H1 (cell line): ENCODE data around the gene DPF3. TPM values are rescaled to one million over a fixed set of nuclear protein-coding genes. Genes with fewer than 3 reads are reported as not detected.
A peak's percentile ranks its signal among the peaks of the same experiment; 100 is the strongest.

Experiments
- CTCF ChIA-PET: fragments of 300-600 bp; sonication (Branson Sonifier 250); formaldehyde crosslinking; loops from one replicate; lab custom pipeline; 2021; ENCODE audit not compliant: partially characterized antibody; lab: Charles Lee
- POLR2A ChIA-PET: fragments of 300-600 bp; sonication (Branson Sonifier 250); formaldehyde crosslinking; loops from one replicate; lab custom pipeline; 2021; ENCODE audit warnings: inconsistent platforms; ENCODE audit not compliant: partially characterized antibody; lab: Charles Lee
- DNase-seq, 2 experiments: peaks; one replicate each; pipeline versions ENCODE4 v3.0.0 to v3.0.0-alpha.2; 2010 to 2022; ENCODE audit warnings: low spot score in 2 of 2, low read depth in 1 of 2, mixed read lengths in 1 of 2
- FAIRE-seq: peaks from 2 replicates; lab custom pipeline; 2011; peaks lifted over from hg19 to GRCh38; lab: Jason Lieb, UNC
- H2AFZ ChIP-seq: 2 replicates; pipeline ENCODE4 v1.8.1; 2012; ENCODE audit warnings: low read length, inconsistent platforms
- H2AK5ac ChIP-seq: 2 replicates; pipeline ENCODE4 v1.6.1; 2013; ENCODE audit warnings: low read depth, low read length
- H2BK120ac ChIP-seq: replicated peaks from 2 replicates; pipeline ENCODE3; 2013; ENCODE audit warnings: low read depth, low read length, inconsistent platforms
- H2BK12ac ChIP-seq: 2 replicates; pipeline ENCODE4 v1.6.1; 2013; ENCODE audit warnings: low read depth, low read length
- H2BK15ac ChIP-seq: 2 replicates; pipeline ENCODE4 v1.6.1; 2013; ENCODE audit warnings: low read length
- H2BK20ac ChIP-seq: 2 replicates; pipeline ENCODE4 v1.6.1; 2013; ENCODE audit warnings: low read length
- H2BK5ac ChIP-seq: 2 replicates; pipeline ENCODE4 v1.6.1; 2013; ENCODE audit warnings: low read depth, low read length
- H3K14ac ChIP-seq: 2 replicates; pipeline ENCODE4 v1.6.1; 2013; ENCODE audit warnings: inconsistent platforms; ENCODE audit not compliant: insufficient read length
- H3K18ac ChIP-seq: 2 replicates; pipeline ENCODE4 v1.6.1; 2013; ENCODE audit warnings: low read length; ENCODE audit errors: extremely low read depth
- H3K23ac ChIP-seq: 2 replicates; pipeline ENCODE4 v1.6.1; 2013; ENCODE audit warnings: inconsistent platforms; ENCODE audit not compliant: insufficient read length
- H3K23me2 ChIP-seq: 2 replicates; pipeline ENCODE4 v1.6.1; 2013; ENCODE audit warnings: low read depth, low read length
- H3K27ac ChIP-seq: 2 replicates; pipeline ENCODE4 v1.6.1; 2011; ENCODE audit warnings: low read depth, low read length, inconsistent platforms
- H3K27me3 ChIP-seq, 4 experiments: replicated peaks in 1 of 4; 1 replicate in 1 of 4; 2 replicates in 3 of 4; pipeline versions ENCODE4 v1.6.1 to v1.8.1; 2011 to 2013; ENCODE audit warnings: low read length in 3 of 4, mild to moderate bottlenecking in 3 of 4, inconsistent platforms in 2 of 4, mixed read lengths in 2 of 4, moderate library complexity in 1 of 4; ENCODE audit not compliant: control insufficient read depth in 3 of 4, insufficient read depth in 3 of 4; ENCODE audit errors: extremely low read depth in 1 of 4
- H3K36me3 ChIP-seq, 4 experiments: 2 replicates each; pipeline versions ENCODE4 v1.6.1 to v1.8.1; 2011 to 2013; ENCODE audit warnings: mild to moderate bottlenecking in 4 of 4, low read length in 3 of 4, moderate library complexity in 2 of 4, control low read depth in 1 of 4, inconsistent platforms in 1 of 4; ENCODE audit not compliant: insufficient read depth in 4 of 4, control insufficient read depth in 2 of 4
- H3K4ac ChIP-seq: replicated peaks from 2 replicates; pipeline ENCODE3; 2013; ENCODE audit warnings: low read length, low read depth, mixed read lengths, inconsistent platforms; ENCODE audit not compliant: insufficient read length
- H3K4me1 ChIP-seq, 4 experiments: replicated peaks in 1 of 4; 1 replicate in 1 of 4; 2 replicates in 3 of 4; pipeline versions ENCODE4 v1.6.1 to v1.8.1; 2011 to 2013; ENCODE audit warnings: low read length in 3 of 4, inconsistent platforms in 2 of 4, mixed read lengths in 1 of 4; ENCODE audit not compliant: insufficient read depth in 4 of 4, control insufficient read depth in 3 of 4
- H3K4me2 ChIP-seq, 2 experiments: 2 replicates each; pipeline versions ENCODE4 v1.6.1 to v1.8.1; 2011 to 2013; ENCODE audit warnings: low read depth in 2 of 2, low read length in 2 of 2, control low read depth in 1 of 2, inconsistent platforms in 1 of 2, mild to moderate bottlenecking in 1 of 2; ENCODE audit not compliant: insufficient read depth in 1 of 2
- H3K4me3 ChIP-seq, 4 experiments: fragments of 200-600, 300-600 bp in 1 of 4; sonication (generic), shearing (Covaris generic), sonication (Bioruptor Twin) in 1 of 4; 2 replicates each; pipeline versions ENCODE4 v1.5.1 to v1.8.1; 2011 to 2016; ENCODE audit warnings: low read length in 4 of 4, low read depth in 3 of 4, control low read depth in 2 of 4, inconsistent platforms in 2 of 4, mild to moderate bottlenecking in 2 of 4, mixed read lengths in 1 of 4, moderate library complexity in 1 of 4; ENCODE audit not compliant: insufficient read depth in 2 of 4; ENCODE audit errors: extremely low read depth in 1 of 4
- H3K56ac ChIP-seq: replicated peaks from 2 replicates; pipeline ENCODE3; 2013; ENCODE audit warnings: low read depth, mild to moderate bottlenecking, mixed read lengths, low read length, inconsistent platforms; ENCODE audit not compliant: insufficient read length
- H3K79me1 ChIP-seq: 2 replicates; pipeline ENCODE4 v1.6.1; 2013; ENCODE audit warnings: low read depth, low read length, control low read depth
- H3K79me2 ChIP-seq, 2 experiments: 2 replicates each; pipeline versions ENCODE4 v1.6.1 to v1.8.1; 2012 to 2013; ENCODE audit warnings: low read length in 2 of 2, mild to moderate bottlenecking in 2 of 2, inconsistent platforms in 1 of 2; ENCODE audit not compliant: insufficient read depth in 2 of 2, control insufficient read depth in 1 of 2
- H3K9ac ChIP-seq, 4 experiments: replicated peaks in 1 of 4; 1 replicate in 1 of 4; 2 replicates in 3 of 4; pipeline versions ENCODE4 v1.6.1 to v1.8.1; 2011 to 2013; ENCODE audit warnings: low read depth in 3 of 4, low read length in 3 of 4, control low read depth in 2 of 4, mild to moderate bottlenecking in 2 of 4, moderate library complexity in 2 of 4, inconsistent platforms in 1 of 4; ENCODE audit errors: extremely low read depth in 1 of 4
- H3K9me3 ChIP-seq, 2 experiments: 2 replicates each; pipeline versions ENCODE4 v1.6.1 to v1.8.1; 2012 to 2013; ENCODE audit warnings: mild to moderate bottlenecking in 2 of 2, moderate library complexity in 2 of 2, control low read depth in 1 of 2, inconsistent platforms in 1 of 2, low read depth in 1 of 2, low read length in 1 of 2, mixed read lengths in 1 of 2; ENCODE audit not compliant: insufficient read depth in 2 of 2
- H4K20me1 ChIP-seq, 2 experiments: replicated peaks in 1 of 2; 2 replicates each; pipeline versions ENCODE3 to v1.8.1; 2011 to 2013; ENCODE audit warnings: inconsistent platforms in 2 of 2, low read length in 2 of 2, mild to moderate bottlenecking in 1 of 2; ENCODE audit not compliant: insufficient read depth in 2 of 2, control insufficient read depth in 1 of 2
- H4K5ac ChIP-seq: 2 replicates; pipeline ENCODE4 v1.6.1; 2013; ENCODE audit warnings: low read length, low read depth, mixed read lengths, inconsistent platforms; ENCODE audit not compliant: insufficient read length
- H4K8ac ChIP-seq: 2 replicates; pipeline ENCODE4 v1.8.0; 2013; ENCODE audit warnings: mild to moderate bottlenecking, moderate library complexity, low read length, inconsistent platforms; ENCODE audit not compliant: insufficient read depth; ENCODE audit errors: extremely low read depth
- H4K91ac ChIP-seq: replicated peaks from 2 replicates; pipeline ENCODE3; 2013; ENCODE audit warnings: low read length, mixed read lengths, inconsistent platforms; ENCODE audit not compliant: insufficient read length
- CTBP2 ChIP-seq: IDR thresholded peaks from 2 replicates; pipeline ENCODE4 v1.7.0; 2011; ENCODE audit warnings: borderline replicate concordance, mild to moderate bottlenecking, moderate library complexity, mixed read lengths, low read length; ENCODE audit not compliant: insufficient read depth, insufficient read length
- JUND ChIP-seq: IDR thresholded peaks from 2 replicates; pipeline ENCODE4 v1.6.1; 2011; ENCODE audit warnings: mild to moderate bottlenecking, improper control_type of control experiment, low read length
- MAX ChIP-seq: IDR thresholded peaks from 2 replicates; pipeline ENCODE4 v1.6.1; 2012; ENCODE audit warnings: inconsistent platforms
- RFX5 ChIP-seq: IDR thresholded peaks from 2 replicates; pipeline ENCODE4 v1.6.1; 2011; ENCODE audit warnings: low read depth, low read length, improper control_type of control experiment, borderline replicate concordance
- TAF7 ChIP-seq: optimal IDR thresholded peaks from 2 replicates; pipeline ENCODE3; 2011; ENCODE audit warnings: low read depth, mild to moderate bottlenecking, inconsistent platforms, low read length, moderate library complexity, borderline replicate concordance
- TEAD4 ChIP-seq: IDR thresholded peaks from 2 replicates; pipeline ENCODE4 v1.6.1; 2012; ENCODE audit warnings: low read depth, low read length, inconsistent platforms, mixed read lengths
- ZNF274 ChIP-seq: IDR thresholded peaks from 2 replicates; pipeline ENCODE4 v1.7.0; 2012; ENCODE audit warnings: low read length, borderline replicate concordance; ENCODE audit errors: extremely low read depth
- WGBS, 2 experiments: shearing (Covaris generic) in 1 of 2; methylation state at CpG; one replicate each; pipeline versions ENCODE4 v1.1.6 to v1.1.7; 2013 to 2015; ENCODE audit warnings: low lambda C conversion rate in 2 of 2, mixed read lengths in 2 of 2, inconsistent platforms in 1 of 2, low coverage in 1 of 2, missing lambda C conversion rate in 1 of 2; ENCODE audit not compliant: insufficient replicate concordance in 2 of 2, insufficient coverage in 1 of 2, insufficient read length in 1 of 2; ENCODE audit errors: extremely low coverage in 1 of 2, missing lambda C conversion rate in 1 of 2; 5-methylcytosine and 5-hydroxymethylcytosine counted together
- polyA plus RNA-seq, 7 experiments: library from polyadenylated mRNA; depleted of rRNA in 3 of 7; stranded (reverse) in 5 of 7; unstranded in 2 of 7; fragments of >200 nt in 5 of 7; fragments of 200-250 nt in 2 of 7; gene quantifications; 1 replicate in 5 of 7; 2 replicates in 1 of 7; 4 replicates in 1 of 7; pipeline versions ENCODE4 v1.2.1 to v1.2.3, GENCODE V29; 2011 to 2013; ENCODE audit warnings: missing spikeins in 2 of 7, mixed read lengths in 2 of 7
- total RNA-seq: library from RNA; stranded (reverse); fragmentation: NEBNext Ultra II Directional; extraction: Animal tissue kit (Norgen Biotek cat#: 25700); gene quantifications from 2 replicates; pipeline ENCODE4 v1.2.1, GENCODE V29; 2021

Gene DPF3
- total and polyA plus RNA-seq, 2 of the 8 experiments (the other 6 are each of a cell fraction or from before 2014, with no cell fraction given): 0.19 TPM; not detected in 1

GRCh38 chr14:72822946-72823611 is 70.8 kb downstream of the DPF3 start:
- Histone ChIP-seq H3K27ac (no peak overlapping the region), H3K9ac (no peak overlapping the region), H2AFZ (peak overlapping the region; percentile 22; the same call in 1 of the 2 replicates), H3K14ac (no peak overlapping the region), H4K91ac (no peak overlapping the region), H3K4ac (no peak overlapping the region), H3K4me2 (no peak overlapping the region), H3K23me2 (no peaks in the 10 kb centered on the region), H2AK5ac (no peak overlapping the region), H3K79me1 (no peaks in the 10 kb centered on the region), H3K79me2 (no peaks in the 10 kb centered on the region), H3K9me3 (0 out of 4 replicates have a peak, but pooled peaks cover 3% of the 10 kb centered on the region in 2 experiments), H3K36me3 (no peaks in the 10 kb centered on the region), H4K8ac (no peak overlapping the region), H2BK15ac (no peak overlapping the region), H3K18ac (no peak overlapping the region), H2BK12ac (no peak overlapping the region), H3K23ac (no peak overlapping the region), H2BK120ac (no peak overlapping the region), H2BK5ac (no peak overlapping the region), H3K27me3 (no peaks in the 10 kb centered on the region), H3K4me3 (no peak overlapping the region), H3K4me1 (no peaks in the 10 kb centered on the region), H3K56ac (no peak overlapping the region), H4K20me1 (no peaks in the 10 kb centered on the region), H4K5ac (no peak overlapping the region), H2BK20ac (no peak overlapping the region)
- no peak for TF ChIP-seq JUND
- no peak for TF ChIP-seq CTBP2
- TF ChIP-seq ZNF274: no peak
- no peak for TF ChIP-seq TEAD4
- no peak for TF ChIP-seq RFX5
- TF ChIP-seq TAF7: no peak
- no peak for TF ChIP-seq MAX
- DNase-seq (no peak), FAIRE-seq (no peak)
- CTCF ChIA-PET: interaction anchor here (0.7 to 2.3 kb wide), 4 partner anchors 10 to 106 kb away, joined by 3 to 6 read pairs (median 4); no protein-coding TSS in a partner anchor
- 95% methylated on average over 12 of the region's 14 CpGs; no CpG with 5 or more reads in 1 of the 2 experiments for WGBS, 2 experiments
- POLR2A ChIA-PET: no interaction called here
